ENCODE measurements around the gene HTR3B. TPM values are rescaled to one million over a fixed set of nuclear protein-coding genes. Genes with fewer than 3 reads are reported as not detected.
A peak's percentile ranks its signal among the peaks of the same experiment; 100 is the strongest.

HTR3B gene
- total and polyA plus RNA-seq, 2 of the 4 experiments (the other 2 are of a cell fraction) = not detected

GRCh38 chr11:113875234-113876073 lies 29.1 kb upstream of the HTR3B start, which contains the start of gene USP28:
USP28 (minus strand) TSS chr11:113875572; CDS start chr11:113875501, 71 bp downstream.
- Histone ChIP-seq H2BK20ac (ENCODE audit: low read depth, low read length) (peak within 1 kb of the TSS; percentile 24; the same call in 1 of the 2 replicates), H4K5ac (ENCODE audit: low read depth, low read length) (peak within 1 kb of the TSS; percentile 100), H3K56ac (ENCODE audit: extremely low read depth, insufficient read depth, low read length) (peak within 1 kb of the TSS; percentile 73; the same call in 1 of the 2 replicates), H2AK9ac (replicated peaks; ENCODE audit: low read depth, low read length, poor library complexity) (peak within 1 kb of the TSS; percentile 88), H4K20me1 (ENCODE audit: insufficient read depth, low read length) (no peaks in the 10 kb centered on the region), H3K4me1 (ENCODE audit: control insufficient read depth, insufficient read depth, low read length) (peaks cover 4% of the 10 kb centered on the region; the same call in 1 of the 2 replicates), H2AK5ac (ENCODE audit: low read depth, low read length) (peak within 1 kb of the TSS; percentile 43; the same call in 1 of the 2 replicates), H3K4me3 (ENCODE audit: insufficient read depth, low read depth, low read length) (peak within 1 kb of the TSS; percentile 69), H3K18ac (ENCODE audit: low read depth, low read length) (peak within 1 kb of the TSS; percentile 95), H3K27me3 (ENCODE audit: control insufficient read depth, insufficient read depth, low read length) (no peaks in the 10 kb centered on the region), H4K8ac (ENCODE audit: low read depth in 2 of 2, low read length in 2 of 2) (peak within 1 kb of the TSS; percentile 94 to 97), H3K4ac (ENCODE audit: low read depth, low read length) (peak within 1 kb of the TSS; percentile 90), H4K91ac (ENCODE audit: insufficient read depth, low read depth, low read length) (peak within 1 kb of the TSS; percentile 73; the same call in 1 of the 2 replicates), H3K4me2 (ENCODE audit: low read depth, low read length) (peak within 1 kb of the TSS; percentile 98), H3K14ac (replicated peaks; ENCODE audit: low read depth, low read length) (peak within 1 kb of the TSS; percentile 98), H3K79me1 (ENCODE audit: low read depth in 1 of 2, low read length in 2 of 2) (peaks cover 4 to 19% of the 10 kb centered on the region in 2 experiments; a peak in 2 of 4 replicates), H2BK120ac (ENCODE audit: low read depth, low read length) (peak within 1 kb of the TSS; percentile 81), H3K9me1 (ENCODE audit: insufficient read depth, low read length) (no peaks in the 10 kb centered on the region), H3K9me3 (ENCODE audit: control insufficient read depth, insufficient read depth, low read length) (no peaks in the 10 kb centered on the region), H2BK5ac (ENCODE audit: low read depth, low read length, poor library complexity, severe bottlenecking) (peak within 1 kb of the TSS; percentile 94), H2BK15ac (ENCODE audit: low read depth, low read length) (peak within 1 kb of the TSS; percentile 53; the same call in 2 of the 3 replicates), H3K36me3 (ENCODE audit: control insufficient read depth, insufficient read depth, low read length) (no peaks in the 10 kb centered on the region), H3K23ac (ENCODE audit: low read depth, low read length) (peak within 1 kb of the TSS; percentile 93), H3K9ac (ENCODE audit: low read depth, low read length) (peak within 1 kb of the TSS; percentile 91), H3K27ac (ENCODE audit: insufficient read depth, low read length) (peak within 1 kb of the TSS; percentile 93), H2AFZ (replicated peaks; ENCODE audit: low read length, poor library complexity) (peak within 1 kb of the TSS; percentile 99)
- DNase-seq (peak; percentile 95), ATAC-seq (ENCODE audit: low read depth) (peak; percentile 97)
- peak; percentile 98 for TF ChIP-seq USF2 (IDR thresholded peaks at IDR 0.05; ENCODE audit: low read depth, low read length)
- TF ChIP-seq POLR2A (IDR thresholded peaks at IDR 0.05; ENCODE audit: low read depth, low read length) = peak; percentile 93
- no peak for TF ChIP-seq MAFK (IDR thresholded peaks at IDR 0.05; ENCODE audit: low read depth, low read length)
- peak; percentile 88 for TF ChIP-seq BHLHE40 (IDR thresholded peaks at IDR 0.05; ENCODE audit: low read depth, low read length)
- peak; percentile 27; the same call in 1 of the 2 replicates for TF ChIP-seq MXI1 (IDR thresholded peaks at IDR 0.05; ENCODE audit: borderline replicate concordance, low read depth, low read length)
- TF ChIP-seq ELK1 (IDR thresholded peaks at IDR 0.05; ENCODE audit: borderline replicate concordance, low read depth, low read length) = no peak
- TF ChIP-seq CEBPB (IDR thresholded peaks at IDR 0.05; ENCODE audit: low read depth, low read length) = no peak
- no peak for TF ChIP-seq CTCF (conservative IDR thresholded peaks at IDR 0.05; ENCODE audit: low read depth, low read length)
- 0 out of 2 replicates have a peak, but pooled peaks have one; percentile 32 for TF ChIP-seq FOS (IDR thresholded peaks at IDR 0.05; ENCODE audit: low read depth, low read length)
- peak; percentile 75; the same call in 1 of the 2 replicates for TF ChIP-seq MAZ (IDR thresholded peaks at IDR 0.05; ENCODE audit: borderline replicate concordance, low read depth, low read length)
- TF ChIP-seq SMC3 (IDR thresholded peaks at IDR 0.05; ENCODE audit: low read depth, low read length) = no peak
- no peak for TF ChIP-seq NFE2L2 (IDR thresholded peaks at IDR 0.05; ENCODE audit: low read depth, low read length)
- dilution Hi-C loops (cut with HindIII; ENCODE audit: low sequenced_read_pairs, unreplicated experiment) = no loop called here
- WGBS, 2 experiments (ENCODE audit: extremely low coverage in 2 of 2, insufficient read length in 1 of 2) = 1% methylated on average over 24 of the region's 95 CpGs; no CpG with 5 or more reads in 1 of the 2 experiments
- in situ Hi-C loops (cut with MboI; ENCODE audit: low sequenced_read_pairs) = no loop called here
- intact Hi-C loops (cut with micrococcal nuclease) = loop anchor here (10.0 kb wide), 2 partner anchors 289 to 1571 kb away; no protein-coding TSS in a partner anchor
- ChIA-PET CTCF (interaction anchor here (0.6 kb wide), 1 partner anchor 101 kb away, joined by 3 read pairs; no protein-coding TSS in a partner anchor), POLR2A (ENCODE audit: unreplicated experiment) (interaction anchor here (0.7 kb wide), 1 partner anchor 191 kb away, joined by 3 read pairs; no protein-coding TSS in a partner anchor)
- no TSS peak for BruUV-seq (replicated peaks)
